ENCODE results near the gene VTI1A.
A peak's percentile ranks its signal among the peaks of the same experiment; 100 is the strongest.

The VTI1A gene

GRCh38 chr10:112813866-112814591 lies 367.0 kb downstream of the VTI1A start:
- no peak overlapping the region for H3K27ac ChIP-seq
- no peak for DNase-seq (ENCODE audit: low read depth, low spot score)

GRCh38 chr10:112815269-112816032 lies 368.4 kb downstream of the VTI1A start:
- H3K27ac ChIP-seq, result no peak overlapping the region
- DNase-seq (ENCODE audit: low read depth, low spot score), result no peak

GRCh38 chr10:112816033-112816430 lies 369.0 kb downstream of the VTI1A start:
- no peak overlapping the region for H3K27ac ChIP-seq
- DNase-seq (ENCODE audit: low read depth, low spot score), result no peak

GRCh38 chr10:112816891-112817290 lies 369.9 kb downstream of the VTI1A start:
- no peak overlapping the region for H3K27ac ChIP-seq
- no peak for DNase-seq (ENCODE audit: low read depth, low spot score)

GRCh38 chr10:112817981-112818777 lies 371.2 kb downstream of the VTI1A start:
- DNase-seq (ENCODE audit: low read depth, low spot score), result no peak
- no peak overlapping the region for H3K27ac ChIP-seq

GRCh38 chr10:112819231-112819630 lies 372.2 kb downstream of the VTI1A start:
- H3K27ac ChIP-seq, result no peak overlapping the region
- DNase-seq (ENCODE audit: low read depth, low spot score), result no peak

GRCh38 chr10:112820320-112820719 lies 373.3 kb downstream of the VTI1A start:
- no peak for DNase-seq (ENCODE audit: low read depth, low spot score)
- no peak overlapping the region for H3K27ac ChIP-seq

- DNase-seq (ENCODE audit: low read depth, low spot score), result no peak
- H3K27ac ChIP-seq, result no peak overlapping the region
Measured at GRCh38 chr10:112821038-112821437, 374.0 kb downstream of the VTI1A start.

GRCh38 chr10:112821663-112822062 lies 374.6 kb downstream of the VTI1A start:
- H3K27ac ChIP-seq, result no peak overlapping the region
- no peak for DNase-seq (ENCODE audit: low read depth, low spot score)

- H3K27ac ChIP-seq, result no peak overlapping the region
- no peak for DNase-seq (ENCODE audit: low read depth, low spot score)
Measured at GRCh38 chr10:112823007-112823406, 376.0 kb downstream of the VTI1A start.

GRCh38 chr10:112823604-112824003 lies 376.6 kb downstream of the VTI1A start:
- no peak overlapping the region for H3K27ac ChIP-seq
- DNase-seq (ENCODE audit: low read depth, low spot score), result no peak

GRCh38 chr10:112826018-112826697 lies 379.1 kb downstream of the VTI1A start:
- no peak overlapping the region for H3K27ac ChIP-seq
- no peak for DNase-seq (ENCODE audit: low read depth, low spot score)

- no peak overlapping the region for H3K27ac ChIP-seq
- DNase-seq (ENCODE audit: low read depth, low spot score), result no peak
Measured at GRCh38 chr10:112827086-112827485, 380.1 kb downstream of the VTI1A start.

- H3K27ac ChIP-seq, result no peak overlapping the region
- peak; percentile 26 for DNase-seq (ENCODE audit: low read depth, low spot score)
Measured at GRCh38 chr10:112827951-112828350, 380.9 kb downstream of the VTI1A start.

GRCh38 chr10:112831859-112832258 lies 384.8 kb downstream of the VTI1A start:
- no peak overlapping the region for H3K27ac ChIP-seq
- DNase-seq (ENCODE audit: low read depth, low spot score), result no peak

- no peak for DNase-seq (ENCODE audit: low read depth, low spot score)
Measured at GRCh38 chr10:112832361-112832878, 385.4 kb downstream of the VTI1A start.

GRCh38 chr10:112832959-112833358 lies 385.9 kb downstream of the VTI1A start:
- no peak for DNase-seq (ENCODE audit: low read depth, low spot score)

More at GRCh38 chr10:112832361-112832878, 385.4 kb downstream of the VTI1A start:
- H3K27ac ChIP-seq, result no peak overlapping the region

GRCh38 chr10:112834751-112835181 lies 387.8 kb downstream of the VTI1A start:
- DNase-seq (ENCODE audit: low read depth, low spot score), result no peak
- no peak overlapping the region for H3K27ac ChIP-seq

More at GRCh38 chr10:112832959-112833358, 385.9 kb downstream of the VTI1A start:
- H3K27ac ChIP-seq, result no peak overlapping the region

- H3K27ac ChIP-seq, result no peak overlapping the region
- no peak for DNase-seq (ENCODE audit: low read depth, low spot score)
Measured at GRCh38 chr10:112835217-112835715, 388.3 kb downstream of the VTI1A start.
